NB4 (cell line): ENCODE data around the gene MYF5.

Source experiments
- DNase-seq: peaks from one replicate; pipeline ENCODE4 v3.0.0; 2010; ENCODE audit warnings: low read depth
- H3K4me3 ChIP-seq: one replicate; pipeline ENCODE4 v1.5.1; 2011; ENCODE audit warnings: mild to moderate bottlenecking, low read depth, low read length, moderate library complexity
- CTCF ChIP-seq: IDR thresholded peaks from one replicate; pipeline ENCODE4 v1.5.1; 2012; ENCODE audit warnings: low read depth, low read length
- MAX ChIP-seq: IDR thresholded peaks from 2 replicates; pipeline ENCODE4 v1.6.1; 2011; ENCODE audit warnings: low read depth, low read length
- MYC ChIP-seq: IDR thresholded peaks from 2 replicates; pipeline ENCODE4 v1.6.1; 2011; ENCODE audit warnings: low read depth, low read length
- POLR2A ChIP-seq: IDR thresholded peaks from 2 replicates; pipeline ENCODE4 v1.6.1; 2011; ENCODE audit warnings: mild to moderate bottlenecking; ENCODE audit not compliant: insufficient read length; ENCODE audit errors: extremely low read depth

MYF5 gene

GRCh38 chr12:80704420-80704819, 12.3 kb upstream of the MYF5 start:
- TF ChIP-seq MYC (no peak), MAX (no peak), CTCF (no peak), POLR2A (no peak)
- DNase-seq, result no peak
- no peak overlapping the region for H3K4me3 ChIP-seq

- no peak for DNase-seq
- TF ChIP-seq MYC, result no peak
- no peak for TF ChIP-seq POLR2A
- no peak for TF ChIP-seq CTCF
- TF ChIP-seq MAX, result no peak
- H3K4me3 ChIP-seq, result no peak within 1 kb of the TSS
Measured at GRCh38 chr12:80707126-80707829, 9.4 kb upstream of the MYF5 start, which contains the start of gene MYF6. Gene MYF6 (plus strand): TSS chr12:80707634. CDS start chr12:80707720, 86 bp downstream.

- no peak overlapping the region for H3K4me3 ChIP-seq
- DNase-seq, result no peak
- no peak for TF ChIP-seq POLR2A
- TF ChIP-seq MYC, result no peak
- TF ChIP-seq MAX, result no peak
- TF ChIP-seq CTCF, result no peak
Measured at GRCh38 chr12:80707830-80708258, 8.9 kb upstream of the MYF5 start.

GRCh38 chr12:80708259-80708974, 8.3 kb upstream of the MYF5 start:
- DNase-seq, result no peak
- TF ChIP-seq MAX (no peak), POLR2A (no peak), MYC (no peak), CTCF (no peak)

GRCh38 chr12:80708975-80709328, 7.8 kb upstream of the MYF5 start:
- TF ChIP-seq MAX, result no peak
- no peak for TF ChIP-seq CTCF
- TF ChIP-seq POLR2A, result no peak
- no peak for TF ChIP-seq MYC
- no peak overlapping the region for H3K4me3 ChIP-seq
- DNase-seq, result peak; percentile 25

More at GRCh38 chr12:80708259-80708974, 8.3 kb upstream of the MYF5 start:
- H3K4me3 ChIP-seq, result no peak overlapping the region
